Lung microvascular endothelial cell (primary cell): Measurements from ENCODE around the gene SLC5A8. TPM values are rescaled to one million over a fixed set of nuclear protein-coding genes. Genes with fewer than 3 reads are reported as not detected.

Source experiments
- DNase-seq, 2 donors: peaks; one replicate each; pipeline versions ENCODE4 v3.0.0 to v3.0.0-alpha.2; 2010; ENCODE audit warnings: low read depth in 2 of 2
- total RNA-seq: library from RNA; depleted of rRNA; stranded (reverse); fragments of >200 nt; gene quantifications from 2 replicates; pipeline ENCODE4 v1.2.1, GENCODE V29; 2014

Gene SLC5A8, protein sequence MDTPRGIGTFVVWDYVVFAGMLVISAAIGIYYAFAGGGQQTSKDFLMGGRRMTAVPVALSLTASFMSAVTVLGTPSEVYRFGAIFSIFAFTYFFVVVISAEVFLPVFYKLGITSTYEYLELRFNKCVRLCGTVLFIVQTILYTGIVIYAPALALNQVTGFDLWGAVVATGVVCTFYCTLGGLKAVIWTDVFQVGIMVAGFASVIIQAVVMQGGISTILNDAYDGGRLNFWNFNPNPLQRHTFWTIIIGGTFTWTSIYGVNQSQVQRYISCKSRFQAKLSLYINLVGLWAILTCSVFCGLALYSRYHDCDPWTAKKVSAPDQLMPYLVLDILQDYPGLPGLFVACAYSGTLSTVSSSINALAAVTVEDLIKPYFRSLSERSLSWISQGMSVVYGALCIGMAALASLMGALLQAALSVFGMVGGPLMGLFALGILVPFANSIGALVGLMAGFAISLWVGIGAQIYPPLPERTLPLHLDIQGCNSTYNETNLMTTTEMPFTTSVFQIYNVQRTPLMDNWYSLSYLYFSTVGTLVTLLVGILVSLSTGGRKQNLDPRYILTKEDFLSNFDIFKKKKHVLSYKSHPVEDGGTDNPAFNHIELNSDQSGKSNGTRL
- under 0.01 TPM in 1 of 2 replicates, not detected in the other for total RNA-seq

DNA sequence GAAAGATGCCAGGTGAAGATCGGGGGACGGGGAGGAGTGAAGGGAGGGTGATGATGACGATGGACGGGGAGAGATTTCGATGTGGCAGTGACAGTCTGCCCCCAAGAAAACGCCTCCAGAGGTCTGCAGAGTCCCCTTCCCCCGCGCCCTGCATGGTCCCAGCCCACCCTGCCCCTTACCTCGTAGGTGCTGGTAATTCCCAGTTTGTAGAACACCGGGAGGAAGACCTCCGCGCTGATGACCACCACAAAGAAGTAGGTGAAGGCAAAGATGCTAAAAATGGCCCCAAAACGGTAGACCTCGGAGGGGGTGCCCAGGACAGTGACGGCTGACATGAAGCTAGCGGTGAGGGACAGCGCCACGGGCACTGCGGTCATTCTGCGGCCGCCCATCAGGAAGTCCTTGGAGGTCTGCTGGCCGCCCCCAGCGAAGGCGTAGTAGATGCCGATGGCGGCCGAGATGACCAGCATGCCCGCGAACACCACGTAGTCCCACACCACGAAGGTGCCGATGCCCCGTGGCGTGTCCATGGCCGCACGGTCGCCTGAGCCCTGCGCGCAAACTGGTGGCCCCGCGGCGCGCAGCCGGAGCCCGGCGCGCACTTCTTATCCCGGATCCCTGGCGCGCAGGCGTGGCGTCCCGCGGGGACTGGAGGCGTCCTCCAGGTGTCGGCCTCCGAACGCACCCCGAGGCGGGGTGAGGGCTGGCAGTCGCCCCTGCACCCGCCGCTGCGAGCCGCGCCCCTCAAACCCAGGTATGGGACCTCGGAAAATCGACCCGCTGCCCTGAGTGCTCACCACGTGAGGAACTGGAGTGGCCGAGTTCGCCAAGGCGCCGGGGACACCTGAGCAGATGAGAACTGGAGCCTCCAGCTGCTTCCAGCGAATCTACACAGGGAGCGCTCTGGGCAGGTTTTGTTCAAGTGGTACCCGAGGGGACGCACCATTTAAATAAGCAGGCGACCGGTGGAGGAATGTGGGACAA is at the start of gene SLC5A8:
TSS of gene SLC5A8 (minus strand) at position 920 of the 984 bp plus-strand sequence. CDS start at position 530, 390 bp downstream.
- peak in 1 of 2 donors; percentile 11 for DNase-seq

DNA sequence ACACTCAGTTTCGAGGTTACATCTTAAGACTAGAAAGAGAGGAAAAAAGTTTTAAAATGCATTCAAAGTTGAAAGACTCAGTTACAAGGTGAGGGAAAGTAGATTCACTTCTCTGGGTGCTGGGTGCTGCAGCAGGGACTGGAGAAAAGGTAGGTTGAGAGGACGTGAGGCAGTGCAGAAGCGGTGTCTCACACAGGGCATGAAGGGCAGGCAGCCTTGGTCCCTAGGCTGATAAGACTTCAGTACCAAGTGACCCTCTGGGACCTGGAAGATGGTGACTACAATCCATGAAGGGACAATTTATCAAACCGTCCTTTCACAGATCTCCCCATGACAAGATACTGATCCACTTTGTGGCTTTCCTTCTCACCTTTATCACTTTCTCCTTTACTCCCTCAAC is 47.3 kb upstream of the SLC5A8 start:
- no peak for DNase-seq

GRCh38 chr12:101256266-101256665 is 46.2 kb upstream of the SLC5A8 start:
- no peak for DNase-seq

GRCh38 chr12:101243616-101244015 is 33.6 kb upstream of the SLC5A8 start:
- DNase-seq, result no peak

- DNase-seq, result no peak
Observed at GRCh38 chr12:101243074-101243473, 33.0 kb upstream of the SLC5A8 start.

DNA sequence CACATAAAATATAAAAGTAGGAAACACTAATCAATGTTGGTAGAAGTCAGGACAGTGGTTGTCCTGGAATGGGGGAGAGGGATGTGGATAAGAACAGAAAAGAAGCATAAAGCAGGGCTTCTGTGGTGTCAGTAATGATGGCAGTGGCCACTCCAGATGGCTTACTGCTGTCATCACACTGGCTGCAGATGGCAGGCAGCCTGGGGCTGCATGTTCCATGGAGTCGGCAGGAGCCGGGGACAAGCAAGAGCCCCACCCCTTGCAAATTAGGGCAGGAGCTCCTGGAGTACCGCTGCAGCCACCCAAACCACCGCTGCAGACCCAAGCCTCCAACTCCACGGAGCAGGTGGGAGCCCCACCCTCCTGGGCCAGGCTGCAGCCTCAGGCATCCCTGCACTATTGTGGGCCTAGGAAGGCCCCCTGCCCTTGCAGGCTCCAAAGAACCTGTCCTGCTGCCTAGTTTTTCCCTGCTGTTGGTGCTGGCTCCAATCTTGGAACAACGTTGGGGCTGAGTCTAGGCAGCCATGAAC is 28.8 kb upstream of the SLC5A8 start:
- DNase-seq, result no peak

GRCh38 chr12:101238306-101238705 is 28.3 kb upstream of the SLC5A8 start:
- DNase-seq, result no peak

- DNase-seq, result no peak
Observed at GRCh38 chr12:101235686-101236085, 25.6 kb upstream of the SLC5A8 start.

DNA sequence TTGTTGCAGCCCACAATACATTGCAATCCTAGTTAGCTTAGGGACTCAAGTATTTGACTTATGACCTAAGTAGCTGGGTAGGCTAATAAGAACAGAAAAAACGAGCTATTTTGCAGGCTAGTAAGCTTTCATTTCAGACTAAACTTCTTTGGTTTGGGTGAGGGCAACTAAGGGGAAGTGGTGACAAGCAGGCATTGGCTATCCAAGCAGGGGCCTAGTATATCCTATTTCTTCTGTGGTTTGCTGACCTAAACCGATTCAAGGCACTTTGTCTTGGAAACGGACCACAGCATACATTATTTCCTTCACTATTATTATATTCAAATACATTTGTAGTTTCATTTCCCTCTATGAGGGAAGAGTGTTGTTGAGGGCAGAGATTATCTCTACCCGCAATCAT is 21.6 kb upstream of the SLC5A8 start:
- no peak for DNase-seq

GRCh38 chr12:101230547-101230946 is 20.5 kb upstream of the SLC5A8 start:
- no peak for DNase-seq

GRCh38 chr12:101229841-101230241 is 19.8 kb upstream of the SLC5A8 start:
- DNase-seq, result no peak

- no peak for DNase-seq
Observed at GRCh38 chr12:101221301-101221700, 11.3 kb upstream of the SLC5A8 start.

- no peak for DNase-seq
Observed at GRCh38 chr12:101216810-101217209, 6.8 kb upstream of the SLC5A8 start.

DNA sequence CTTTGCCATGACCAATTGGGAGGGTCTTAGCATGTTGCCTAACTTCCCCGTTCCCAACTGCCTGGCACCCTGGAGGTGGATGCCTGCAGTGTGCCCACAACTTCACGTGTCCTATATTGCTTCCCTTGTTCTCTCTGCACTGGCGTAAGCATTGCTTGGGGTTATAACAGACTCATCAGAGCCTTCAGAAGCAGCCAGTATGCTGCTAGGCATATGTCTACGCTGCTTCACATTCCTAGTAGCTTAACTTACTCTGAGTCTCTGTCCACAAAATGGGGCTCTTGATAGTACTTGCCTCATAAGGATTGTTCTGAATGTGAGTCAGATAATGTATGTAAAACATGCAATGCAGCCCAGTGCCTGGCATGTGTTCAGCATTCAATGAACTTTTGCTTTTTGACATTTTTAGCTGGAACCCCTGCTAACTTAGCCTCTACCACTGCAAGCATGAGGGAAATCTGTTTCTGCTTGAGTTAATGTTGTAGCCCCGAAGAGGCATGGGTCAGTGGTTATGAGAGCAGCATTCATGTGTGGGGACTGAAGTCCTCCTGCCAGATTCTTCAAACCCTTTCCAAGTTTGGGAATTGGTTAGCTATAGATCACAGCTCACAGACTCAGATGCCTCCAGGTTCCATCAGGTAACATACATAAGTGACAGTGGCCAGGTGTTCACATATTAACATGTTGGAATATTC is 2.8 kb downstream of the SLC5A8 start:
- DNase-seq, result no peak

DNA sequence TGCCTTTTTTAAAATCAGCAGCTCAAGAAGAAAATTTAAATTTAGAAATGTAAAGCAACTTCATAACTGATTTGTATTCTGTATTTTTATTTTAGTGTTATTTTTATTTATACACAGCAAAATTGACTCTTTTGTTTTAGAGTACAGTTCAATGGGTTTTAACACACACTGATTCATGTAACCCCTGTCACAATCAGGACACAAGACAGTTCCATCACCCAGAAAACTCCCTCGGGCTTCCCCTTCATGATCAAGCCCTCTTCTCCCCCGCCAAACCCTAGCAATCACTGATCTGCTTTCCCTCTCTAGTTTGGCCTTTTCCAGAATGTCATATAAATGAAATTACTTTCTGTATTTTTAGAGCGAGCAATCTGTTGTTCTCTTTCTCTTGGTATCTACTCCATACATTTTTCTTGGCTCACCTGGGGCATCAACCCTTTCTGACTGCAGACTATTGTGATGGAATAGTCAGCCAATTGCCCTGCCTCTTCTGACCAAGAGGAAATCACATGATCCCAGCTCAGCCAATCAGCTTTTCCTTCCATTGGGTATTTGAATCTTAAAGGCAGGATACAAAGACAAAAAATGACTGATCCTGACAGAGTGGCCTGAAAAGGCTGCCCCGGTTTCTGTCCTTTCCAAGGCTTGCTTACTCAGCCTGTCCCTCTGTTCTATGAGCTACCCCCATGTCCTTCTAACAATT is 5.3 kb downstream of the SLC5A8 start:
- no peak for DNase-seq

DNA sequence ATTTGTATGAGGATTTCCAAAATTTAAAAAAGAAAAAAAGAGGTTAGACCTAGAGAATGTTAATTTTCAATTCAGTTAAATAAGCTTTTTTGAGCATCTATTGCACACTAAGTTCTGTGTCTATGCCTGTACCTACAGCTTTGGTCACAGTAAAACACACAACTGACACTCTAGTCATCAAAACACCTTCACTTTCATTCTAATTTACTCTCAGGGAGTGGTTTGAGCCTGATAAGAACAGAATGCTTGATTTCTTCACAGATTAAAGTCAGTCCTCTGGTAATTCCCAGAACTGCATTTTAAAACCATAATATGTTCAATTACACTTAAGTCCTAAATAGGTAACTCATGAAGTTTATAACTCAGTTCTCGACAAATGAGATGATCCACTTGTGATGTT is 9.2 kb downstream of the SLC5A8 start:
- DNase-seq, result no peak

DNA sequence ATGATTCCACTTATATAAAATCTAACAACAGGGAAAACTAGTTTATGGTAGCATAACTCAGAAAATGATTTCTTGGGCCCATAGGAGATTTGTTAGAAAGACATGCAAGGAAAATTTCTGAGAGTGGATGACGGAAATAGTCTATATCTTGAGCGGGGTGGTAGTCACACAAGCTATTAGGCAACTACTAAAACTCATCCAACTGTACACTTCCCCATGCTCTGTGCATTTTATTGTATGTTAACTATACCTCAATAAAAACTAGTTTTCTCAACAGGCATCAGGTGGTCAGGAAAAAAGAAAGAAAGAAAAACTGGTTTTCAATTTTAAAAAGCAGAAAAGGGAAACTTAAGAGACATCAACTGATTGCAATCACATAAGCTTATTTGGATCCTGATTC is 9.9 kb downstream of the SLC5A8 start:
- no peak for DNase-seq

- DNase-seq, result no peak
Observed at GRCh38 chr12:101186291-101186690, 23.7 kb downstream of the SLC5A8 start.

DNA sequence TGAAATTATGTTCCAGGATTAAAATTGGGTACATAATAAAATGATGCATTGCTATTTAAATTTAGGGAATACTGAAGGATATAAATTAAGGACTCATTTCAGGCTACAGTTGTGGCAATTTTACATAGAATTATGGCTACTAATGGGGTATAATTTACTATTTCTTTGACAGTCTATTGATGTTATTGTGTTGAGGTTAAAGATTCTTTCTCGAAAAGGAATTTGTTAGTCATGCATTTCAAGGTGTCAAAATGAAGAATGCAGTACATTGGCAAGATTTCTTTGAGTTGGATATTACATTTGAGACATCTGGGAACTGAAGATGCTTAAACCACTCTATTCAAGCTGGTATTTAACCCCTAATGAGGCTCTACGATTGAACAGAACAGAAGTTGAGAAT is 28.3 kb downstream of the SLC5A8 start:
- DNase-seq, result no peak

GRCh38 chr12:101174541-101174940 is 35.5 kb downstream of the SLC5A8 start:
- no peak for DNase-seq
